Measurements from ENCODE around the gene GMDS. TPM values are rescaled to one million over a fixed set of nuclear protein-coding genes. Genes with fewer than 3 reads are reported as not detected.

GMDS gene
- total RNA-seq, 1 experiment from 2014 or later = 27.6 TPM

DNA sequence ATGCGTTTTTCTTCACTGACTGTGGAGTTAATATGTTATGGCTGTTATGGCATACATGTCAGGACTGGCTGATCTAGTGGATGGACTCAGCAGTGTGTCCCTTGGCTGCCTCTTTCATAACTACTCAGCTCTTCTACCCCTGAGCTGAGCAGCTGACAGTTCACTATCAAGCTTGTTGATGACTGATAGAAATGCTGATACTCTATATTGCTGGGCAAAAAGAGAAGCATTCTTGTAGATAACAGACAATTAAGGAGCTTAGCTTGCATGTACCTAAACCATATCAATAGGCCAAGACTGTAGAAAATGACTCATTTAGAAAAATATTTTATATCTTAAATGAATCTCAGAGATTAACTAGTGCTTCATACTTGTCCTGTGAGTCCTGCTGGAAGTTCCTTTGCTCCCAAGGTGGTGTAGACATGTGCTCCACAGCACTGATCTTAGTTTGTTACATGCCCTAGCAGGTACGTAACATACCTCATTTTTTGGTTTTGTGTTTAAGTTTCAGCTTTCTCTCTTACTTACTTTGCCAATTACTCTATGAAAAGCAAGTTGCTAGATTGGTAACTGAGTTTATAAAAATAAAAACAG, 236.9 kb downstream of the GMDS start:
- H3K27ac Mint-ChIP-seq = 0 out of 7 replicates have a peak overlapping the region, but pooled peaks of 1 of the 3 experiments have one; percentile 40
- H3K36me3 Mint-ChIP-seq (ENCODE audit: insufficient read depth in 1 of 3, low read depth in 3 of 3) = peaks cover 0 to 2% (median 0%) of the 10 kb centered on the region in 3 experiments; a peak in 2 of 7 replicates
- DNase-seq = no peak
- Histone ChIP-seq H2AFZ (ENCODE audit: low read length) (no peak overlapping the region), H2BK12ac (ENCODE audit: insufficient read length, low read depth, low read length) (no peak overlapping the region), H4K91ac (ENCODE audit: insufficient read length, low read depth, low read length) (no peak overlapping the region), H3K4me1 (ENCODE audit: insufficient read depth, low read length) (no peaks in the 10 kb centered on the region), H2AK5ac (ENCODE audit: insufficient read length, low read length) (no peak overlapping the region), H3T11ph (ENCODE audit: low read length) (no peak overlapping the region), H3K14ac (ENCODE audit: insufficient read depth, low read length) (no peak overlapping the region), H3K23ac (ENCODE audit: insufficient read length, low read depth, low read length) (no peak overlapping the region), H4K8ac (replicated peaks; ENCODE audit: insufficient read length, low read depth, low read length) (no peak overlapping the region), H3K79me1 (ENCODE audit: insufficient read depth, low read depth, low read length, poor library complexity, severe bottlenecking) (no peaks in the 10 kb centered on the region), H2BK15ac (ENCODE audit: low read depth, low read length) (no peak overlapping the region), H3K27me3 (ENCODE audit: insufficient read depth, low read length) (no peaks in the 10 kb centered on the region), H2BK5ac (ENCODE audit: insufficient read length, low read length) (no peak overlapping the region), H3K79me2 (ENCODE audit: insufficient read depth, low read length) (no peaks in the 10 kb centered on the region), H3K23me2 (ENCODE audit: insufficient read length, low read depth, low read length, poor library complexity, severe bottlenecking) (no peaks in the 10 kb centered on the region), H3K56ac (ENCODE audit: insufficient read length, low read depth, low read length) (no peak overlapping the region), H3K18ac (ENCODE audit: insufficient read length, low read depth, low read length) (no peak overlapping the region), H2BK120ac (ENCODE audit: low read depth, low read length, poor library complexity, severe bottlenecking) (no peak overlapping the region), H3K4ac (ENCODE audit: low read depth, low read length) (no peak overlapping the region), H3K9me3 (ENCODE audit: control insufficient read depth, low read depth, low read length) (no peaks in the 10 kb centered on the region), H4K20me1 (ENCODE audit: control insufficient read depth, insufficient read depth, insufficient read length) (no peaks in the 10 kb centered on the region), H2BK20ac (ENCODE audit: low read depth, low read length, poor library complexity, severe bottlenecking) (no peak overlapping the region), H3K4me2 (ENCODE audit: insufficient read depth, insufficient read length, low read length) (no peak overlapping the region), H4K5ac (ENCODE audit: insufficient read length, low read depth, low read length) (no peak overlapping the region), H3K9ac (ENCODE audit: extremely low read depth, insufficient read length, low read length) (no peak overlapping the region), H3K27ac (ENCODE audit: insufficient read length, low read depth, low read length) (no peak overlapping the region)
- peaks cover 0 to 3% of the 10 kb centered on the region in 2 experiments; a peak in 1 of 5 replicates for H3K9me3 Mint-ChIP-seq
- no CpG with 5 or more reads among the region's 2 CpGs for WGBS (ENCODE audit: extremely low coverage, insufficient read length, low lambda C conversion rate)
- no peak for TF ChIP-seq CTCF (conservative IDR thresholded peaks at IDR 0.05)
- no peaks in the 10 kb centered on the region for H3K27me3 Mint-ChIP-seq (ENCODE audit: low read depth)
- 0 out of 4 replicates have a peak, but pooled peaks cover 0 to 2% of the 10 kb centered on the region in 2 experiments for H3K4me1 Mint-ChIP-seq
- no peak overlapping the region for H3K4me3 Mint-ChIP-seq
